ENCODE measurements around the gene RHEX.

Gene RHEX

DNA sequence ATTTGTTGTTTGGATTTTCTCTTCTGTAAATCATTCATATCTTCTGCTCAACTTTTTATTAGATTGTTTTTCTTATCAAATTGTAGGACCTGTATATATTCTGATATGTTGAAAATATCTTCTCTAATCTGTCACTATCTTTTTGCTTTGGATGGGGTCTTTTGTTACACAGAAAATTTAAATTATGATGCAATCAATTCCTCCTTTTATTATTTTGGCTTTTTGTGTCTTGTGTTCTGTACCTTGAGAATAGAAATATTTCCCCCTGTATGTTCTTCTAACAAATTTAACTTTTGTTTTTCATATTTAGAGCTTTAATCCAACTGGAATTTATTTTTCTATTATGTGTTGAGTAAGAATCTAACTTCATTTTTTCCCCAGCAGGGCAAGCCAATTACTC lies 67.4 kb downstream of the RHEX start:
- no peak for DNase-seq

DNA sequence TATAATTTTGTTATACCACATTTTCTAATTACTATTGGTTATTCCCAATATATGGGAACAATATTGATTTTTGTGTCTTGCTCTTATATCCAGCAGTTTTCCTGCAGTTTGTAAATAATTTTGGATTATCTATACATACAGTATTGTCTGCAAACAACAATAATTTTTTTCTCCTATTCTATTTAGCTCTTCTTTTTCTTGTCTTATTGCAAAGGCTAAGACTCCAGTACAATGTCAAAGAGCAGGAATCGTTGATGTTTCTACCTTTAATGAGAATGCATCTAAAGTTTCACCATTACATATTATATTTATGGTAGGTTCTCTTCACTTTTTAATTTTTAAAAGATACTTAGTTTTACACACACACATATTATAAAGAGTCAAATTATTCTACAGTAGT lies 68.3 kb downstream of the RHEX start:
- no peak for DNase-seq

DNA sequence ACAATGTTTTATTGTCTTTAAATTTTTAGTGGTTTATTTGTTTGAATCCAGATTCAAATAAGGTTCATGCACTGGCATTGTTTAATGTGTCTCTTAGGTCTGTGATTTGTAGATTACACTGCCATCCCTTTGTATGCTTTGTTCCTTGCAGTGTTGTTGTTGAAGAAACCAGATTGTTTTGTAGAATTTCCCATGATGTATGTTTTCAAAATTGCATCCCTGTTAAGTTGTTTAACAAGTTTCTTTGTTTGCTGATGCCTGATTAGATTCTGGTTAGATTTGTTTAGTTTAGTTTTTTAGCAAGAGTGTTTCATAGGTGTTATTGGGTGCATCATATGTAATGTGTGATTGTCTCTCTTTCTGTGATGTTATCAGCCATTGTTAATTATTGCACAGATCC lies 69.7 kb downstream of the RHEX start:
- no peak for DNase-seq

DNA sequence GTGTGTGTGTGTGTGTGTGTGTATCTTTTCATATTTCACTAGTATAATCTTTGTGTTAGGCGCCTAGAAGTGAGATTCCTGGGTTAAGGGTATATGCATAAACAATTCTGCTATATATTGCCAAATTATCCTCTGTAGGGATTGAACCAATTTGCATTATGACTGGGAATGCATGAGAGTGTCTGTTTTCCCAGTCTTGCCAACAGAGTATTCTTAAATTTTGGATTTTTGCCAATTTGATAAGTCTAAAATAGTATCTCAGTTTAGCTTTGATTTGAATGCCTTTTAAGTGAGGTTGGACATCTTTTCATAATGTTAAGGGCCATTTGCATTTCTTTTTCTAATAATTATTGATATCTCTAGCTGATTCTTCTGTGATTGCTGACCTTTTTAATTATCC lies 72.4 kb downstream of the RHEX start:
- no peak for DNase-seq

DNA sequence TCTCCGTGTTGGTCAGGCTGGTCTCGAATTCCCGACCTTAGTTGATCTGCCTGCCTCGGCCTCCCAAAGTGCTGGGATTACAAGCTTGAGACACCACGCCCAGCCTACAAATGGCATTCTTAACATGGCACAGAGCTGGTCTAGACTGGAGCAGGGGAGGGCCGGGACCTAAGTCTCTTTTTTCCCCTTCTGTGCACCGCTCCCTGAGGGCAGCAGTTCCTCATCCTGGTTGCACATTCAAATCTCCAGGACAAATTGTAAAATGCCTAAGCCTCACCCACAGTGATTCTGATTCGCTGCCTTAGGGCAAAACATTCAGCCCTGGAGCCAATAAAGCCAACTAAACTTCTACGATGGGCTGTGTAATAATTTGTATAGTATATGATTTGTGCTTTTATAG lies 74.4 kb downstream of the RHEX start:
- DNase-seq: no peak

DNA sequence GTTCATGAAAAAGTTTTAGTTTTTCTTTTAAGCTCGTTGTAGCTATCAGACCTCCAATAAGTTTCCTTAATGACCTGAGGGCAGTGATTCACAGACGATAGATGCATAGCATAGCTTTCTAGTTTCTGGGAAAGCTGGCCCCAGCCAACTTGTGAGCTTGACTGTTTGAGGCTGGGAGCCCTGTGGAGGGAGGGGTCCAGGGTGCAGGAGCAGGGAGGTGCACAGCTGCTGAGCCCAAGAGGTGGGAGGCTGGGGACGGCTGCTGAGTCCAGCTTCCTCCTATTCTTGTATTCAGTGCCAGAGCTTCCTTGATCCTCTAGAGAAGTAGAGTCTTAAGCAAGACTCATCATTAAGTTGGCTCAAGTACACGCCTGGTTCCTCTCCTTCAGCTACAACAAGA lies 75.2 kb downstream of the RHEX start:
- DNase-seq: no peak

DNA sequence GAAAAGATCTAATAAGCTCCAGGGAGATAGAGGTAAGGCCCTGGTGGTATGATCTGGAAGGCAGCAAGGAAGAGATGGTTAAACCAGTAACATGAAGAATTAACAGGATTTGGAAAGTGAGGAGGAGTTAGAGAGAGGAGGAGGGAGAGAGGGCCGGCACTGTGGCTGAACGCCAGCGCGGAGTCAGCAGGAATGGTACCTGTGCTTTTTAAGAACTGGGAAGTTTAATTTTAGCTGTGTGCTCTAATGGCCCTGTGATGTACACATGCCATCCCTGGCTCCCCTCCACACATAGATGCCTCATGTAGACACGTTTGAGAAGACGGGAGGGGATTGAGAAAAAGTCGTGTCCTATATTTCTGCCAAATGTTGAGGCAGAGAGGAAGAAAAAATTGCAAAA lies 78.1 kb downstream of the RHEX start:
- DNase-seq: no peak

DNA sequence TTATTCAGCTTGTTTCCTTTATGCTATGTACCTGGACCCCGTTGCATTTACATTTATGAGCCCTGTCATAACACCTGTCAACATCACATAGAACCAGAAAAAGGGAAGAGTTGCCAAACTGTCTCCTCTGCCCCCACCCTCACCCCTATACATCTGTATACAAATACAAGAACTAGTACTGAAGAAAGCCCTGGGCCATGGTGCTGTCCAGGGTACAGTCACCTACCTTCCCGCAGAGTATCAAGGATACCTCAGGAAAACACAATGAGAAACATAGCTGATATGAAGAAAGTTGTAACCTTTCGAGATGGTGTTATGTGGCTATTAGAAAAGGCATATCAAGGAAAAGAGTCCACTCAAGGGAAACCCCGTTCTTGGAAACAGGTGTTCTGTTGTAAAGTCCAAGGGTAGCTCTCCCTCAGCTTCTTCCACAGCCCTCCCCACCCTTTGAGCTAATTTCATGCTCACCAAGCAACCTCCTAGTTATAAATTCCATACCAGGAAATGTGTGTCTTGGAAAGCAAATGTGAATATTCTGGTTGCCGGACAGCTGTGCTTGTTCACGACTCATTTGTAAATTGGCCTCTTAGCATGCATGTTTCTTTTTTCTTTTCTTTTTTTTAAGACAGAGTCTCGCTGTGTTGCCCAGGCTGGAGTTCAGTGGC lies 80.9 kb downstream of the RHEX start:
- no peak for DNase-seq

DNA sequence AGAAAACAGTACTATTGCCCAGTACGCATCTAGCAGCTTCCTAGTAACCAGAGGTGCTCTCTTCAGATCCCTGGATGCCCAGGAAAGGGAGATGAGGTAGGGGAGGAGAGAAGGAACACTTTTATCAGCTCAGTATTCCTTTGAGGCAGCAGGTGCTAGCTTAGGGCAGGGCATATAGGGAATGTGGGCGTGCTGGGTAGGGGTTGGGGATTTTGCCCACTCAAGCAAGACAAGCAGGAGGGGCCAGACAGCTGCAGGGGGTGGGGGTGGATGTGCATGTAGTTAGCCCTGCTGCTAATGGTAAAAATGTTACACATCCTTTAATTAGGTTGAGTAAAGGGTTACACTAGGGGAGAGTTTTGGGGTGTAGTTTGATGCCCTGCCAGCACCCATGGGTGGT lies 82.3 kb downstream of the RHEX start:
- DNase-seq: no peak

DNA sequence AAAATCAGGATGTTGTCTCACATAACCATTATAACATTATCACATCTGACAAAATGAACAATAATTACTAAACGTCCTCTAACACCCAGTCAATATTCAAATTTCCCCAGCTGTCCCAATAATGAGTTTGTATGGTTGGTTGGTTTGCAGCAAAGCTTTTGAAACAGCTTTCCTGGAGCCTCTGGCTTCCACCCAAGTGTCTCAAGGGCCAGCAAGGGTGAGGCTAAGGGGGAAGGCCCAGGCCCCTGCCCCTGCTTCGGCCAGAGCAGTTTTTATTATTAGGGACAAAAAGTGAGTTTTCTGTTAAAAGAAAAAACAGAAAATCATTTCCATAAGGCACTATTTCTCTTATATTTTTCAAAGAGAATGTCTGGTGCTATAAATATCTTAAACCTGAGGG lies 83.3 kb downstream of the RHEX start:
- DNase-seq: no peak

DNA sequence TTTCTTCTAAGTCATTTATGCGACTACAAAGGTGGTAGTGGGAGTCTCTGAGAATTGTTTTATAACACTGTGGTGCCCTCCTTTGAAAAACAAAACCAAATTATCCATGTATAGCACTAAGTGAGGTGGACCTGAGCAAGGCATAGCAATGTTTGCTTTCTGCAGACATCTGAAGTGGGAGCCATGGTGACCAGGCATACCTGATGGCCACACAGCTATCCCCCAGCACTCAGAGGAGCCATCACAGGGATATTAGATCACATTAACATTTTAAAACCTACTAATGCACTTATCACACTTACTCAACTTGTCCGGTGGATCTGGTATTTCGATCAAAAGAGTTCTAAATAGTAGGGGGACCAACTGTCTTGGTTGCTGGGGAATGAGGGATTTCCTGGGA lies 89.0 kb downstream of the RHEX start:
- peak in 1 of 3 experiments; percentile 32 for DNase-seq

DNA sequence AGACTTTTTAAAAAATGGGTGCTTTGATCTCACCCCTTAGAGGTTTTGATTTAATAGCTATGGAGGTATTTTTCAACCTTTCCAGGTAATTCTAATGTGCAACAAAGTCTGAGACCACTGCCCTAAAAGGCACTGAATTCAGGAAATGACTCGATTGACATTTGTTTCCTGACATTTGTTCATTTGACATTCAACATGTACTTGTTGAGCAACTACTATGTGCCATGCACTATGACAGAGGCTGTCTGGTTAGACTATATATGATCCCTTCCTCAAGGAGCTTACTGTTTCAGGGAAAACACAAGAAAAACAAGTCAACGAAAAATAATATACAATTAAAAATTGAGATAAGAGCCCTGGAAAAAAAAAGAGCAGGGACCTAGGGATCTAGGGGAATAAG lies 89.8 kb downstream of the RHEX start:
- no peak for DNase-seq

DNA sequence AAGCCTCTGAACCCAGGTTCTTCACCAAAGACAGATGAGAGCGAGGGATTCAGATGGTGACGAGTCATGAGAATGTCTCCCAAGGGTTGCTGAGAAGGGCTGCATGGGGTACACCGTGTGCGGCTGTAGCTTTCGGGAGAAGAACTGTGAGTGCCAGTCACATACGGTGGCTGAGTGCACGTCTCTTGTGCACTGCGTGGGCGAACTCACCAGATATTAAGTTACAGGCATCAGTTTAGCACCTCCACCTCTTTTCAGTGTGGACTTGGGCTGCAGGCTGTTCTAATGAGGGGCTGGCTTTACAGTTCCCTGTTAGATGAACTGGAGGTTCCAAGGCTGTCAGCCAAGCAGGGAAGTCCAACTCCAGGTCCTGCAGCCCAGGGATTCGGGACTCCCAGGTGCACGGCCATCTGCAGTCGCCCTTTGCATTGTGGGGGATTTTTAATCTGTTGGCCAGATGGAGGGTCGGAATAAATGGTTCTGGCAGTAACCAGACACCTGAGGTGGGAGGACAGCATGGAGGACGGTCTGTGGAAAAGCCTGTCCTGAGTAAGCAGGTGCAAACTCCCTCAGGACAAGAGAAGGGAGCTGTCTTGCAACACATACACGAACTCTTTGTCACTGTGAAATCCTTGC lies 90.7 kb downstream of the RHEX start:
- DNase-seq: peak in 1 of 3 experiments; percentile 79

DNA sequence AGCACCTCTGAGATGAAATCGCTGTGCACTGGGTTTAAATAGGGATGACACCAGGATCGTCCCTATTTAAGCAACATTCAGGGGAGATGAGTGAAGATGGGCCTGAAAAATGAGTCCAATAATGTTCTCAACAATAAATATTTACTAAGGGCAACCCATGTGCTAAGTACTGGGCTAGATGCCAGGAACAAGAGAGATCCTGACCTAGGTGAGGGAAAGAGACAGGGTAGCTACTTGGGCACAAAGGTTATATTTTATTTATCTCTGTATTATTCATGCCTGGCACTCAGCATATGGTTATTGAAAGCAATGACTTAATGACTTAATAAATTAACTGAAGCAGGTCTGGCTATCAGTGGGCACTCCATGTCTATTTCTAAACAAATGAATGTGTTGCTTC lies 91.6 kb downstream of the RHEX start:
- DNase-seq: peak in 1 of 3 experiments; percentile 41

DNA sequence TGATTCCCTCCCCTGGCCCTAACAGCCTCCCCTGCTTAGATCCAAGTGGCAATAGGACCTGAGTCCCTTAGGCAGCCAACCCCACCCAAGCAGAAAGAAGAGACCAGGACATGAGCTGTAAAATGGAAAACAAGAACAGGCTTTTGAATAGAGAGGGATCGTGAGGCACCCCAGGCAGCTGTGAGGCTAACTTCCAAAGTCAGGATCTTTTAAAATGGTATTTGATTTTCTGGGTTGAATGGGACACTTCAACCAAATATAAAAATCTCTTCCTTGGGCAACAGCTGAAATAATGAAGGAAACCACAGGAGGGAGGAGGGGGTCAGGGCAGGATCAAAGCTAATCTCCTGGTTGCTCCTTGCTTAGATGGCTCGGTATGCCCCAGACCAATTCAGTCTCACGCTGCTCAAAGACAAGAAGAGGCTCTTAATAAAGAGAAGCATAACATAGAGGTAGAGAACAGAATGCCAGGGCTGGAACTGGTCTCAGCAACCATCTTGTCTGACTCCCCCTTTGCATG lies 92.9 kb downstream of the RHEX start:
- no peak for DNase-seq
